ENCODE results near the gene MPND.

MPND gene

DNA sequence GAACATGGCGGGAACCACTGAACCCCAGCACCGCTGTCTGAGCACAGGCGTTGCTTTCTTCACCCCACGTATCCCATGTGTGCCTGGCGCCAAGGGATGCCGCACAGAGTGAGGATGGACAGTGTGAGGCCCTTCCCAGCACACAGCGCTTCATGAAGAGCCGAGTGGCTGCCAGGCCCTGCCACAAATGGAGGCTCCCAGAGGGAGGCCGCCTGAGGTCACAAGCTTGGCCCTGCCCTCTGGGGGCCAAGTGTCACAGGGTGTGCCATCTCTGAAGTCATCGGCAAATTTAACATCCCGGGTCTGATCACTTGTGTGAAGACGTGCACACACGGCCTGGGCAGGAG, 24.4 kb downstream of the MPND start:
- no peak for DNase-seq

DNA sequence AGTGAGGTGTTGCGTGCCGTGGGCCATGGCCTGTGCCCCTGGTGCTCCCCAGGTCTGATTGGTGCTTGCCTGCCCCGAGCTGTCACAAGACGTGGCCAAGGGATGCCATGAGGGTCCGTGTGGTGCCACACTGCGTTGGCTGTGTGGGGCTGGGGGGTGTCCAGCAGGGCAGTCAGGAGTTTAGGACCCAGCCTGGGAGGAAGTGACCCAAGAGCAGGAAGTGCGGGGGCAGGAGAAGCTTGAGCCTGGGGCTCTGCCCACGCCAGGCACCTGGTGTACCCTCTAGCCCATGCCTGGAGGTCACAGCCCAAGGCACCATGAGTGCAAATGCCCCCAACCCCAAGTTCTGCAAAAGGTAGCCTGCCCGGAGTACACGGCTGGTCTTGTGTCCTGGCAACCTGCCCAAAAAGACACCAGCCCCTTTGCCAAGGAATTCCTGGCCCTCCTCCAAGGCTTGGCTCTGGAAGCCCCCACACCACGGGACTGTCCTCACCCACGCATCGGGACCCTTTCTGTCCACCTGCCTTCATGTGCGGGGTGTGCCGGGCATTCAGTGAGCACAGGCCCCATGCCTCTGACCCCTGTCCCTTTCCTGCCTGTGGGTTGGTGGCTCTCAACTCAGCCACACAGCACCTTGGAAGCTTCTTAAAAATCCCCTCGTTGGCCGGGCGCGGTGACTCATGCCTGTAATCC, 24.9 kb downstream of the MPND start:
- no peak for DNase-seq

DNA sequence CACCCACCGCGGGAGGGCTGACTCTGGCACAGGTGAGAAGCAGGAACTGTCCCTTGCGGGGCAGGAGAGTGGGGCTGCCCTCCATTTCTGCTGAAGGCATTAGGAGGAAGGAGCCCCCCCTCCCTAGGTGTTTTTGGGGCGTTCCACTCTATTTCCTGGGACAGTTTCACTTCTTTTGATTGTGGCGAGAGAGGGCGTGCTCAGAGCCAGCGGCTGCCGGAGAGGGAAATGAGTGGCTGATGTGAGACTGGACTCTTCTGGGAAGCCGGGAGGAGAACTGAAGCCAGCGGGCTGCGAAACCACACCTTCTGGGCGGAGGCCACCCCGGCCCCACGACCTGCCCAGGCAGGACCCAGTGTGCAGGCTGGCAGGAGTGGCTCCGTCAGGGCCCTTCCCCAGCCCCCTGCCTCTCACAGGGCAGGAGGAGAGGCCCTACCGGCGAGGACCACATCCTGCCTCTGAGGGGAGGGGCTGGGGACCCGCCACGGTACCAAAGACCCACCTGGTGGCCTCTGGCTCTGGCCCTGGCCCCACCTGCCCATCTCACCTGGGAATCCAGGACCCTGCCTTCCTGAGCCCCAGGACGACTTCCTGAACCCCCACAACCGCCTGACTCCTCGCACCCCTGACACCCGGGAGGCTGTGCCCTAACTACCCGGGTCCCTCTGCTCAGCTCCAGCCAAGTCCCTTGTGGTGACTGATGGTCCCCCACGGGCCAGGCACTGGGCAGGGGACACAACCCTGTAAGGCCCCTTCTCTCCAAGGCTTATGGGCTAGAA, 25.9 kb downstream of the MPND start:
- peak; percentile 9 for DNase-seq

DNA sequence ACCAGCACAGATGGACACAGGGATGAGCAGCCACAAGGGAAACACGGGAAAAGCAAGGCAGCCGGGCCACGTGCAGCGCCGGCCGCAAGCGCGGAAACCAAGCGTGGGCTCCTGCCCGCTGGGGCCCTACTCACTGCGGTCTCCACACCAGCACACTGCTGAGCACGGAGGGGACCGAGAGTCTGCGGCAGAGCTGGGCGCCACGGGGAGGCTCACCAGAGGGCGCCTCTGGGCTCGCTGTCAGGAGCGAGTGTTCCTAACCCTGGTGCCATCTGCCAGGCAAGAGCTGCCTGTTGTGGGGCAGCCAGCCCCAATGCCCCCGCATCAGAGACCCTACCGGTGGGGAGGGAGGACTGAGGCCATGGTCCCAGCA, 26.5 kb downstream of the MPND start:
- DNase-seq = no peak

DNA sequence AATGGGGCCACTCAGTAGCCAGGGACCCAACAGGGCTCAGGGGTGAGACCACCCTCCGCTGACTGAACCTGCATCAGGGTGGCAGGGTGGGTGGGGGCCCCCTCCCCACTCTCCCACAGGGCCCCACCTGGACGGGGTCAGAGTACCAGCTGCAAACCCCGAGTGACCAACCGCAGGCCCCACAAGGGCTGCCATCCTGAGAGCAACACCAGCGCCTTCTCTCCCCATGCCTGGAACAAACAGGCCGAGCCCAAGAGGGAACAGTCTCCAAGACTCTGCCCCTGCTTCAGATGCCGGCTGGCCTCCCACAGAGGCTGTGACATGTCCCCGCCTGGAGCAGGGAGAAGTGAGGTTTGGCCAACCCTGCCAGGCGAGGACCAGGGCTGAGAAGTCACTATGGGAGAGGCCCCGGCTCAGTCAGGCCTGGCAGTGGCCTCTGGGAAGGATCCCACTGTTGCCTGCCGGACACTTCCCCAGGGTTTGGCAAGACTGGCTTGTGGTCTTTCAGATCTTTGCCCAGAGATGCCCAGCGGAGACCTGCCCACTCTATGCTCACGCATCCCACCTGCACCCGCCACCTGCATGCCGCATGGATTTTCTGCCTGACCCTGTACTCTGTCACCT, 27.2 kb downstream of the MPND start:
- DNase-seq = no peak

DNA sequence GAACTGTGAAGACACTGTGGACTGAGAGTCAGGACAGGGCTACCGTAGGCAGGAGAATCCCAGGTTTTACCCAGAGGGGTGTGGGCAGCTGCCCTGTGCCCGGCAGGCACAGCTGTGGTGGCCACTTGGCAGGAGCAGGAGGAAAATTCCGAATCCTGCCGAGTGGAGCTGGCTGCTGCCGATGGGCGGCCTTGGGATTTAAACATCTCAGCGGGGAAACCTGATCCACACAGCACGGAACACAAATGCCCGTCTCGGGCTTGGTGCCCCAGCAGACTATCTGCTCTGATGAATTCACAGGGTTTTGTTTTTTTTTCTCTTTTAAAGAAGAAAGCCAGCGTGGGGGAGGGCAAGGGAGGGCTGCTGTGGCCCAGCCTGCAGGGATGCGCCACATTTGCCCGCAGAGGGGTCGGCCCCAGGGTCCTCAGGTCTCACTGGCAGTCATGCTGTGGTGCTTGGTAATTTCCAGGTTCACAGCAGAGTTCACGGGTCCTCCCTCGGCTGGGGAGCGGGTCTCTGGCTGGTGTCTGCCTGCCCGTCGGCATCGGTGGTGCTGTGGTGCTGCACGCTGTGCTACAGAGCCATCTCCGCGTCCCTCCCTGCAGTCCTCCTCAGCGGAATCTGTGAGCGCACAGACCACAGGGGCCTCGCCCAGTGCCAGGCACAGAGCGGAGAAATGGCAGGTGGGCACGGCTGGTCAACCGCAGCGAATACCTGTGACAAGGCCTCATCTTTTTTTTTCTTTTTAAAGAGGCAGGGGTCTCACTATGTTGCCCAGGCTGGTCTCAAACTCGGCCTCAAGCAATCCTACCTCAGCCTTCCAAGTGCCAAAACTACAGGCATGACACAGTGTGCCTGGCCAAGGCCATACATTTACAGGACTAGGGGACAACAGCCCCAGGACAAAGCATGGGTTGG, 28.1 kb downstream of the MPND start:
- DNase-seq = no peak

DNA sequence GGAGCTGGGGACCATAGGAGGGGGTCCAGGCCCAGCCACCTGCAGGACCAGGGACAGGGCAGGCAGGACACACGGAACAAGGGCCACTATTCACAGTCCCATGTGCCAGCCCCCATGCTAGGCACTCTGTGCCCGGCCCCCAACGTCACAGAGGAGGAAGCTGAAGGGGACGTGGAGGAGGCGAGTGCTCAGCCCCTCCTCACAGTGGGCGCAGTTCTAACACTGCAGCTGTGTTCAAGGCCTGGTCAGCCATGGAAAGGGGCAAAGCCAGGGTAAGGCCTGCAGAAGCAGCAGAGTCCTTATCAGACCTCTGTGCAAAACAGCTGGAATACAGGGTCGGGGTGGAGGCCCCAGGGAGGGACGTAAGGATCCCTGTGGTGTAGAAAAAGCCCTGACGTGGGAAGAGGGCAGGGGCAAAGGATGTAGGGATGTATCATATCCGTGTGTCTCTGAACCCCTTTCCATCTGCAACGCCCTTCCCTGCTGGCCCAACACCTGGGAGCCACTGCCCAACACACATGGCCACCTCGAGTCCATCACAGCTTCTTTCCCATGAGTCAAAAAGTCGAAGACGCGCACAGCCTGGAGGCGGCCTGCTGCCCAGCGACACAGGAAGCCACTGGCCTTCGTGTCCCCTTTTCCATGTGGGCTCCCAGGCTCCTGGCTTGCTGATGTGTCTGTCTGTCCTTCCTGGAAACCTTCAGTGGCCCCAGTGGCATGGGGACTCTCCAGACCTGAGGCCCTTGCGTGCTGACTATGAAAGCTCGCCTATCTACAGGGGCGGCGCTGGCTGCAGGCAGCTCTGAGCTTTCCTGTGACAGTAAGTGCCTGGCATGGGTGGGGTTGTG, 29.0 kb downstream of the MPND start:
- DNase-seq = no peak

DNA sequence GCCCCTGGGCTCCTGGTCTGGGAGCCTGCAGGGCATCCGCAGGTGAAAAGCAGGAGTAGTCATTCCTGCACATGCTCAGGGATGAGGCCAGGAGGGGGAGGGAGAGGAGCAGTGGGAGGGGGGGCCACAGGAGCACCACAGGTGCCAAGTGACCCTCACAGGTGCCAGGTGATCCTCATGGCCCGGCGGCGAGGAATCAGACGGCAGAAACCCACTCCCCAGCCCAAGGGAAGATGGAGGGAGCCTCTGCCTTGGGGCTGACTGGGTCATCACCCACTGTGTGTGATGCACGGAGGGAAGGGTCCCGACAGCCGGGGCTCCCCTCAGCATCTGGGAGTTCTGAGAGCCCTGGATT, 29.6 kb downstream of the MPND start:
- DNase-seq = no peak

DNA sequence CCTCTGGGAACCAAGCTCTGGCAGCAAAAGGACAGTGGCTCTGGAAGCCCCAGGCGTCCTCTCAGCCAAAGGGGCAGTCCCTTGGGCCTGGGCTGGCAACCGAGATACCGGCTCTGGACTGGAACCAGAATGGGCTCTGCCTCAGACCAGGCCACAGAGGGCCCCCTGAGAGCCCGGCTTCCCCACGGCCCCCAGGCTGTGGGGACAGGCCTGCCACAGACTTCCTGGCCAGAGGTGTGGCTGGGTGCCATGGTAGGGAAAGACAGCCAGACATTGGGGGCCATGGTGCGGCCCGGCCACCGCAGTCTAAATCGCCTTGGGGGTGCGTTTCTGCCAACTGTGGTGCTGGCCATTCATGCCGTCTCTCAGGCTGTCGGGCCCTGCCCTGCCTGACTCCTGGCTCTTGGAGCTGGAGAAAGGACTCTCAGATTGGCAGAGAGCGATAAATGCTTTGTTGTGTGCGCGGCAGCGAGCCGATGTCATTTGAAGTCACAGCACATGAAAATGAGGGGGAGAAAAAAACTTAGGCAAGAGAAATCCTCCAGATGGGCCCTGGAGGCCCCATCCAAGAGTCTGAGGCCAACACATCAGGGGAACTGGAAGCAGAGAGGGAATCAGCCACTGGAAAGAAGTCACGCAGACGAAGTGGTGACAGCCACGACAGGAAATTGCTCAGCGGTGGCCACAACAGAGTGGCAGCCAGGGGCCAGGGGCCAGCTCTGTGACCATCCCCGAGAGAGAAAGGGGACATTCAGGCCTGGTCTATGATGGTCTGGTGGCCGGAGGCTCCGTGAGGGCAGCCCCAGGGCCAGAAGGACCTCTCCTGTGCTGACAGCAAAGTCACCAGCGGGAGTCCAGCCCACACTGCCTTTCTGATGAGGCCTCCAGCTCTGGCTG, 30.5 kb downstream of the MPND start:
- no peak for DNase-seq

DNA sequence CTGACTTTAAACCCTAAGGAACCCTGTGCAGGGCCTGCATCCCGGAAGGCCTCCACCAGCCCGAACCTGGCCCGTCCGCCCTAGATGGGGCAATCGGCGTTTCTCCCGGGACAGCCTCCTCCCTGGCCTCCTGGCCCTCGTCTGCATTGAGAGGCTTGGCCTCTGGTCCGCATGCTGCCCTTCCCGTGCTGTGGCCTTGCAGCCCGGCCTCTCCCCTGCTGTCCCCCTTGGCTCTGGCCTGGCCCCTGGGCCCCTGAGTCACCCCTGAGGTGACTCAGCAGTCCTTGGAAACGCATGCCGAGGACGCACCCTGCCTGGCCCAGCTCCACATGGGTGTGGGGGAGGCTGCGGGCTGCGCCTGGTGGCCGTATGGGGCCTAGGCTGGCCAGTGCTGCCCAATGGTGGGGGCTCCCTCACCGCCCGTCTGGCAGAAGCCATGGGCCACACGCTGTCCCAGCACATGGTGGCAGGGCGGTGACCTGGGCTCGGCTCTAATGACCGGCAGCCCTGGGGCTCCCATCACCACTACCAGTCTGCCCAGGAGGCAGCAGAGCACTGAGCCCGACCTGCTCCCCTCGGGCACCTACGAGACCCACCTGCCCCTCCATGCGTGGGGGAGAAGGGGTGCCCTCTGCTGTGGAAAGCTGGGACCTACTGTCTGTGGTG, 31.3 kb downstream of the MPND start:
- no peak for DNase-seq

DNA sequence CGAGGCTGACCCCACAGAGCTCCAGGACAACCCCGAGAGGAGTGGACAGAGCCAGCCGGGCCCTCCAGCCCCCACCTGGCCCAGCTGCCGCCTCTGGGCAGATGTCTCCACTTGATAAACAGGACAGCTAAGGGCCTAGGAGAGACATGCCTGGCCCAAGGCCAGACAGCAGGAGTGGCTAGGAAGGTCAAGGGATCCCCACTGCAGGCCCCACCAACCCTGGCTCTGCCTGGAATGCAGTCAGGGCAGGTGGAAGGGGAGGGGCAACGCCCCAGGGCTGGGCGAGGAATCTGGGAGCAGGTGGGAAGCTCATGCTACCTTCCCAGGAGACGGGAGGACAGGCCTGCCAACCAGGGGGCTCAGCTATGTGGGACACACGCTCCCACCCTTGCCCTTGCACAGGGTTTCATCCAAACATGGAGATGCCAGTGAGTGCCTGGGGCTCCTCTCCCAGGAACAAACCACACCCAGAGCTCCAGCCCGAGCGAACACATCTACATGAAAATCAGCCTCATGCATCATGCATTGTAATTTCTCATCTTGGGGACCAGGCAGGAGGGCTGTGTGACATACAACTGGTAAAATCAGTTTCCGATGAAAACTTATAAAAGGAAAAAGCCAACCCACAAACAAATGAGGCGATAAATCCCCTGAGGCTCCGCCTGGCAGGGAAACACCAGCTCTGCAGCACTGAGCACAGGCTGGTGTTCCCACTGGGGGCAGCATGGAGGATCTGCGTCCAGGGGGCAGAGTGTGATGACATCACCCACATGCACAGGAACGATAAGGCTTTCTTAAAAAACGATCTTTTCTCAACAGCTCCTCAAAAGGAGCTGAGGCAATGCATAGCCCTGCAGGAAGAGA, 32.0 kb downstream of the MPND start:
- DNase-seq = peak; percentile 83

DNA sequence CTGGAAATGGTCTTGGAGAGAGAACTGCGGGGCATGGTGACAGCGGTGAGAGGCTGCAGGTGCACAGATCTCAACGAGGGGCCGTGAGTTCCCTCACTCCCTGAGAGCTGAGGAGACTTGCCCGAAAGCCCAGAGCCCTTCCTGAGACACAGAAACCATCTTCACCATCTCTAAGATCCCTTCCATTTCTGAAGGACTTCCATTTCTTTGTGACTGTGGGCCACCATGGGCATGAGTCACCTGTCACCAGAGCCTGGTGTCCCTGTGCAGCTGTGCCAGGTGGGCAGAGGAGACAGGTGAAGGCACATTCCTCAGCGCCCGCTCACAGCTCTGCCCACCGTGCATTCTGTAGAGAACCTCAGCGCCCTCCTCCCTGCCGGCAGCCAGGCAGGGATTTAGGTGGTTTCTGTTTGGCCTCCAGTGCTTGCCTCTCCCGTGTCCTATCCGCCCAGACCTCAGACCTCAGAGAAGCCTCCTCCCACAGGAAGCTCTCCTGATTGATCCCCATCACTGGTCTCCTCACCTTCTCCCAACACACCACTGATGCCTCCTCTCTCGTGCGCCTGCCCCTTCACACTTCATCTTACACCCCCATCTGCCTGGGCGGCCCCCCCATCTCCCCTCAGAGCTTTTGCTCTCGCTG, 32.8 kb downstream of the MPND start:
- DNase-seq = no peak

DNA sequence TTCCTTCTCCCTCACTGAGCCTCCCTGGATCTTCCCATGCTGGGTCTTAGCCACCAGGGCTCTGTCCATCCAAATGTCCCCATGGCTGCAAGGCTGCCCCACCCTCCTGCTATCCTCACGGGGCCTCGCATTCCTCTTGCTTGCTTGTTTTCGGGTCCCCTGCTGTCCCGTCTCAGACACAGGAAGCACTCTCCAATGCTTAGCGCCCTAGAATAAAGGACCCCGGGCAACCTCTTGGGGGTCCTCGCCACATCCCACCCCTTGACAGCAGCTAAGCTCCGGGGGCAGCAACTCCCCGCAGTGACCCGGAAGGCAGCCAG, 33.3 kb downstream of the MPND start:
- no peak for DNase-seq

DNA sequence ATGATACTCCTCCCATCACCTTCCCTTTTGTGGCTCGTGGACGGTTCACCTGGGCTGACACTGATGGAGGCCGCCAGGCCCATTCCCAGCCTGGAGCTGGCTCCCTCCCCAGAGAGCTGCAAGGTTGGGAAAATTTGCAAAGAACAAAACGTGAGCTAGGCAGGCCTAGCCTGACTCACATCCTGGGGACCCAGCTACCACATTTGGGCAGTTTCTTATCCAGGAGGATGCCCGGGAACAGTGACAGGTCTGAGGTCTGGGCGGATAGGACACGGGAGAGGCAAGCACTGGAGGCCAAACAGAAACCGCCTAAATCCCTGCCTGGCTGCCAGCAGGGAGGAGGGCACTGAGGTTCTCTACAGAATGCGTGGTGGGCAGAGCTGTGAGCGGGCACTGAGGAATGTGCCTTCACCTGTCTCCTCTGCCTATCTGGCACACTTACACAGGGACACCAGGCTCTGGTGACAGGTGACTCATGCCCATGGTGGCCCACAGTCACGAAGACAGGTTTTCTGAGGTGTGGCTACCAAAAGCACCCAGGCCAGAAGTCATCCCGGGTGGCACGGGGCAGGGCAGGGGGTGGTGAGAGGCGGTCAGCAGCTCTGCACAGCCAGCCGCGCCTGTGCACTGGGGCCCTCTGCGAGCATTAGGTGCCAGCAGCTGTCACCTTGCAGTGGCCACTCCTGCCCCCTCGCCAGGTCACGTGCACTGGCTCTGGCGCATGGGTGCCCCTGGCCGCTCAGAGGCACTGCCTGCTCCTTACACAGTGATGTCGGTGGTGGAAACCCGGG, 33.8 kb downstream of the MPND start:
- no peak for DNase-seq

DNA sequence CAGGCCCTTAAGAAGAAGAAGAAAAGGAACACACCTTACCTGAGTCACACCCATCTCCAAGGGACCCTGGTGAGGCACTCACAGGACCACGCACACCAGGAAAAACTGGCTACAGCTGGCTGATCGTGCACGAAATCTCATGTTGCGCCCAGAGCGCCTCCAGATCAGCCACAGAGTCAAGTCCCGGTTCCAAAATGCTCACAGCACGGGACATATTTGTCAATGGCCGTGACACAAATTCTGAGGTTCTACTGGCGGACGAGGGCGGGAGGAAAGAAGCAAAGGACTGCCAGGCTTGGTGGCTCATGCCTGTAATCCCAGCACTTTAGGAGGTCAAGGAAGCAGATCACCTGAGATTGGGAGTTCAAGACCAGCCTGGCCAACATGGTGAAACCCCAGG, 35.5 kb downstream of the MPND start:
- DNase-seq = no peak

DNA sequence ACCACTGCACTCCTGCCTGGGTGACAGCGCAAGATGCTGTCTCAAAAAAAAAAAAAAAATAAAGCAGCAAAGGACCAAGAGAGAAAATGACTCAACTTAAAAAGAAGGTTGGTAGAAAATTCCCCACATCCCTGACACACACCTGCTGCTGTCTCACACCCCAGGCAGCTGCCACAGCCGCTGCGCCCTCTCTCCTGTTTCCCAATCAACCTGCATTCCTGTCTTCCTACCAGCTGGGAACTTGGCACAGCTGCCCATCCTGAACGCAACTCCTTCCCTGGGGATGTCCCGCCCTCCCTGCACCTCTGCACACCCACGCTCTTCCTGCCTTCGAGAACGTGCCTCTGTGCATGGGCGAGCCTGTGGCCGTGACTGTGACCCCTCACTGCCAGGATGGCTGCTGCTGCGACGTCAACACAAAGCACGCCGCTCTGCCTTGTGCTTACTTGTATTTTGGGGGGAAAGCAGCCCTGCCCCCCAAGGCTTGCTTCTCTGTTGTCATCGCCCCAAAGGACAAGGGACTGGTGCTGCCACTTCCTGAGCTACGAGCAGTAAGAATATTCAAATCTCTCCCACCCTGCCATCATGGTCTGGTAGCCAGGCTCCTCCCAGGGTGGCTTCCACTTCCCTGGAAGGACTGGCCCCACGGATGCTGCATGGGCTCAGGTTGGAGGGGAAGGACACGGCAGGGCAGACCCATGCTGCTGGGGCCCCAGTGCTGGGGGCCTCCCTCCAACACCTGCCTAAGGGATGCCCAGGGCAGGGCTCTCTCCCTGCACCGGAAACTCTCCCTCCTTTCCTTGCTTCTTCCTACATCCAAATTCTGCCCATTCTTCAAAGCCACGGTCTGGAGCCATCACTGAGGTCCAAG, 36.3 kb downstream of the MPND start:
- DNase-seq = no peak

DNA sequence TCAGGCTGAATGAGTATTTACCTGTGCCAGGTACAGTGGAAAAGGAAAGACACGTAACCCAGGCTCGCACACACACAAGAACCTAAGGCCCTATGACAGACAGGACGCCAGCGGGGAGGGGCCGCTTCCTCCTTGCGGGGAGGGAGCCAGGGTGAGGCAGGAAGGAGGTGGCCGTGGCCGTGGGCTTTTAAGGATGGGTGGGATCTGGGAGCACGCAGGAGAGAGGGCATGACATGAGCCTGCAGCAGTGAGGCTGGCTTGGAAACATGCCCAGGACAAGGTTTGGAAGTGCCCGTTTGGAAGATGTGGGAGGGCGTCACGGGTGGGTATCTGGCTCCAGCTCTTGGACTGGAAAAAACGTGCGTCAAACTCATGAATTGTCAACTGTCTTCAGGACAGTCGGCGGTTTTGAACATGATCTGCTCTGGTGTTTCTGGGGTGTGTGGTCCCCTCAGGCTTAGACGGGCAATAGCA, 36.9 kb downstream of the MPND start:
- DNase-seq = no peak
